A673 (cell line): ENCODE data around the gene ZNF268.

Experiments
- CTCF ChIP-seq: fragments of 300-800, 200-600 bp; sonication (generic); conservative IDR thresholded peaks from 2 replicates; pipeline ENCODE4 v1.5.1; 2017; ENCODE audit warnings: low read depth, mild to moderate bottlenecking, antibody characterized with exemption, low read length, moderate library complexity, mixed read lengths
- EZH2 ChIP-seq: fragments of 200-600 bp; sonication (generic); IDR thresholded peaks from 2 replicates; pipeline ENCODE4 v1.6.1; 2017; ENCODE audit warnings: borderline replicate concordance, low read depth, mild to moderate bottlenecking, mixed read lengths, antibody characterized with exemption, low read length; ENCODE audit not compliant: poor library complexity, severe bottlenecking

- TF ChIP-seq CTCF (no peak), EZH2 (no peak)
Observed at GRCh38 chr12:133190176-133190575, 8.9 kb downstream of the ZNF268 start.
